MCF 10A (cell line): ENCODE data around the gene SSRP1. TPM values are rescaled to one million over a fixed set of nuclear protein-coding genes. Genes with fewer than 3 reads are reported as not detected.

Experiments
- BruUV-seq: library from RNA; stranded (reverse); fragments of 400-500 nt; replicated peaks from 2 replicates; lab custom pipeline; 2021; lab: Mats Ljungman, UMichigan
- CTCF ChIA-PET: fragments of 300-600 bp; sonication (Branson Sonifier 250); formaldehyde crosslinking; extraction: SDS; loops from one replicate; lab custom pipeline; 2021; ENCODE audit warnings: antibody characterized with exemption, inconsistent platforms; lab: Yijun Ruan, JAX
- POLR2A ChIA-PET: fragments of 300-600, 350-650 bp; sonication (Branson Sonifier 250); formaldehyde crosslinking; extraction: SDS; loops from one replicate; lab custom pipeline; 2020; ENCODE audit warnings: antibody characterized with exemption, inconsistent platforms; lab: Yijun Ruan, JAX
- DNase-seq: peaks from one replicate; pipeline ENCODE4 v3.0.0-alpha.2; 2018; ENCODE audit not compliant: unreplicated experiment
- H3K27ac Mint-ChIP-seq: one replicate; pipeline ENCODE4 v1.8.0; 2022; ENCODE audit warnings: mild to moderate bottlenecking, low read depth, mixed read lengths; ENCODE audit not compliant: unreplicated experiment
- H3K27me3 Mint-ChIP-seq: one replicate; pipeline ENCODE4 v1.8.0; 2022; ENCODE audit warnings: mixed read lengths; ENCODE audit not compliant: insufficient read depth, unreplicated experiment
- H3K36me3 Mint-ChIP-seq: one replicate; pipeline ENCODE4 v1.8.0; 2022; ENCODE audit warnings: mild to moderate bottlenecking, moderate library complexity, mixed read lengths; ENCODE audit not compliant: insufficient read depth, unreplicated experiment
- H3K4me1 Mint-ChIP-seq: one replicate; pipeline ENCODE4 v1.8.0; 2022; ENCODE audit warnings: mixed read lengths; ENCODE audit not compliant: insufficient read depth, unreplicated experiment
- H3K4me3 Mint-ChIP-seq: one replicate; pipeline ENCODE4 v1.8.0; 2022; ENCODE audit warnings: mild to moderate bottlenecking, moderate library complexity, mixed read lengths; ENCODE audit not compliant: unreplicated experiment
- H3K9me3 Mint-ChIP-seq: one replicate; pipeline ENCODE4 v1.8.0; 2022; ENCODE audit warnings: mixed read lengths; ENCODE audit not compliant: unreplicated experiment
- intact Hi-C: fragments of 100-400 bp; cut with micrococcal nuclease; formaldehyde crosslinking; loops from 2 replicates; pipeline ENCODE4 v1.14.1; 2022
- total RNA-seq: library from RNA; stranded (reverse); gene quantifications from 2 replicates; pipeline ENCODE4 v1.2.3, GENCODE V29; 2022
- TF ChIP-seq, protein P1 (sequence below): fragments of 200-600 bp; IDR thresholded peaks from one replicate; pipeline ENCODE4 v1.8.0; 2022; ENCODE audit warnings: antibody characterized with exemption, mild to moderate bottlenecking; ENCODE audit not compliant: unreplicated experiment

Gene SSRP1
- total RNA-seq, 1 experiment from 2014 or later, result 229 TPM

DNA sequence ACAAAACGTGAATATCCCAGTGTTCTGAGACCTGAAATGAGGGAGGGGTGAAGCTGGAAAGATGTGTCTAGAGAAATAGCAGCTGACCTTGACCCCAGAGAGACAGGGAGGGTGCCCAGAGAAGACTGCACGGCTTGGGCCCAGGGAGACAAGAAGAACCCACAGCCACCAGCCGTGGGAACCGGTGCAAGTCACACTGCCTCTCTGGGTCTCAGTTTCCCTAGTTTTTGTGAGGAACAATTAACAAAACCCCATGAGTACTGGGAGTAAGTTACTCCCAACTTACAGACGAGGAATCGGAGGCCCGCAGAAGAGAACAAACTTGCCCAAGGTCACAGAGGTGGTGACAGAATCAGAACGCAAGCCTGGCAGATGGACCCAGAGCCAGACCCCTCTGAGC is 30.2 kb downstream of the SSRP1 start:
- POLR2A ChIA-PET, result interaction anchor here (0.5 to 13.4 kb wide), 6 partner anchors 12 to 483 kb away, joined by 3 to 362 read pairs (median 16); partner anchors contain the start of gene TNKS1BP1
- no TSS peak for BruUV-seq
- Mint-ChIP-seq H3K27me3 (no peaks in the 10 kb centered on the region), H3K36me3 (peaks cover 99% of the 10 kb centered on the region), H3K4me1 (peaks cover 55% of the 10 kb centered on the region), H3K27ac (no peak overlapping the region), H3K4me3 (peak overlapping the region; percentile 63), H3K9me3 (no peaks in the 10 kb centered on the region)
- TF ChIP-seq, protein P1, sequence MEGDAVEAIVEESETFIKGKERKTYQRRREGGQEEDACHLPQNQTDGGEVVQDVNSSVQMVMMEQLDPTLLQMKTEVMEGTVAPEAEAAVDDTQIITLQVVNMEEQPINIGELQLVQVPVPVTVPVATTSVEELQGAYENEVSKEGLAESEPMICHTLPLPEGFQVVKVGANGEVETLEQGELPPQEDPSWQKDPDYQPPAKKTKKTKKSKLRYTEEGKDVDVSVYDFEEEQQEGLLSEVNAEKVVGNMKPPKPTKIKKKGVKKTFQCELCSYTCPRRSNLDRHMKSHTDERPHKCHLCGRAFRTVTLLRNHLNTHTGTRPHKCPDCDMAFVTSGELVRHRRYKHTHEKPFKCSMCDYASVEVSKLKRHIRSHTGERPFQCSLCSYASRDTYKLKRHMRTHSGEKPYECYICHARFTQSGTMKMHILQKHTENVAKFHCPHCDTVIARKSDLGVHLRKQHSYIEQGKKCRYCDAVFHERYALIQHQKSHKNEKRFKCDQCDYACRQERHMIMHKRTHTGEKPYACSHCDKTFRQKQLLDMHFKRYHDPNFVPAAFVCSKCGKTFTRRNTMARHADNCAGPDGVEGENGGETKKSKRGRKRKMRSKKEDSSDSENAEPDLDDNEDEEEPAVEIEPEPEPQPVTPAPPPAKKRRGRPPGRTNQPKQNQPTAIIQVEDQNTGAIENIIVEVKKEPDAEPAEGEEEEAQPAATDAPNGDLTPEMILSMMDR, result no peak
- intact Hi-C loops, result loop anchor here (2.0 kb wide), 1 partner anchor 17 kb away; no protein-coding TSS in a partner anchor
- no peak for DNase-seq
- CTCF ChIA-PET, result interaction anchor here (0.9 to 2.8 kb wide), 6 partner anchors 12 to 56 kb away, joined by 3 to 20 read pairs (median 6); partner anchors contain the start of gene TNKS1BP1

- H3K4me1 Mint-ChIP-seq, result peaks cover 44% of the 10 kb centered on the region
- ChIA-PET CTCF (interaction anchor here (0.6 to 2.8 kb wide), 9 partner anchors 9 to 463 kb away, joined by 3 to 20 read pairs (median 3); no protein-coding TSS in a partner anchor), POLR2A (interaction anchor here (0.6 to 13.4 kb wide), 9 partner anchors 8 to 454 kb away, joined by 3 to 362 read pairs (median 5); partner anchors contain the start of genes SSRP1 and TNKS1BP1)
- TF ChIP-seq, protein P1, result no peak
- DNase-seq, result peak; percentile 85
- no TSS peak for BruUV-seq
- H3K9me3 Mint-ChIP-seq, result no peaks in the 10 kb centered on the region
- H3K27ac Mint-ChIP-seq, result peak overlapping the region; percentile 68
- intact Hi-C loops, result loop anchor here (1.0 to 2.0 kb wide), 2 partner anchors 11 to 19 kb away; no protein-coding TSS in a partner anchor
- peak overlapping the region; percentile 63 for H3K4me3 Mint-ChIP-seq
- H3K27me3 Mint-ChIP-seq, result no peaks in the 10 kb centered on the region
- peaks cover 99% of the 10 kb centered on the region for H3K36me3 Mint-ChIP-seq
These were observed 31.6 kb downstream of the SSRP1 start for GRCh38 chr11:57303990-57304579.

DNA sequence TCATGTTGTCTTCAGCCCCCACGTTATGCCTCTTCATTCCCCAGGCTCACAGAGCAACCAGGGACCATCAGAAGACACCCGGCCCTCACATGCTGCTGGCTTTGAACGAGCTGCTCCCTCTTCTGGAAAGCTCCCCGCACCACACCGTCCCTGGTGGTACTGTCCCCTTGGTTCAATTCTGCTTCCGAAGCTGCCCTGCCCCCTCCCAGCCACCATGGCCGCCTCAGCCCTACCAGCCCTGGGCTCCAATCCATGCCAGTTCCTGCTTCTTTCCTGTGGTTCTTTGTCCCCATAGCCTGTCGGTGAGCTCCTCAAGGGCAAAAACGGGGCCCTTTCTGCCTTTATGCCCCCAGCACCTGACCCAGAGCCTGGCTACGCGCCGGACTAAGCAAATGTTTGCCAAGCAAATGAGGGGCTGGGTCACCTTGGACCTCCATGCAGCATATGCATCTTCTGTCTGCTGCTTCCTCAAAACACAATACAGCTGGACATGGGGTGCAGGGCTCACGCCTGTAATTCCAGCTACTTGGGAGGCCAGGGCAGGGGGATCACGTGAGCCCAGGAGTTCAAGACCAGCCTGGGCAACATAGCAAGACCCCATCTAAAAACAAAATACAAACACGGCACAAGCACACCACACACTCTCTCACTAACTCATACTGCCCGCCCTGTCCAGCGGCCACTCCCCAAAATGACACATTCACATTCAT is 32.3 kb downstream of the SSRP1 start:
- DNase-seq, result no peak
- BruUV-seq, result no TSS peak
- POLR2A ChIA-PET, result interaction anchor here (0.6 to 13.4 kb wide), 9 partner anchors 8 to 336 kb away, joined by 4 to 362 read pairs (median 5); partner anchors contain the start of genes SSRP1 and TNKS1BP1
- CTCF ChIA-PET, result interaction anchor here (0.6 to 2.8 kb wide), 6 partner anchors 9 to 173 kb away, joined by 3 to 20 read pairs (median 4); no protein-coding TSS in a partner anchor
- Mint-ChIP-seq H3K36me3 (peaks cover 99% of the 10 kb centered on the region), H3K4me1 (peaks cover 38% of the 10 kb centered on the region), H3K4me3 (peak overlapping the region; percentile 63), H3K27me3 (no peaks in the 10 kb centered on the region), H3K9me3 (no peaks in the 10 kb centered on the region), H3K27ac (peak overlapping the region; percentile 68)
- intact Hi-C loops, result no loop called here
- TF ChIP-seq, protein P1, result no peak
